Bronchial epithelial cell (primary cell): ENCODE measurements around the gene MCAM. TPM values are rescaled to one million over a fixed set of nuclear protein-coding genes. Genes with fewer than 3 reads are reported as not detected.

Experiments used
- DNase-seq: peaks from one replicate; pipeline ENCODE4 v3.0.0-alpha.2; 2010; ENCODE audit warnings: low read depth
- FAIRE-seq: peaks from 2 replicates; lab custom pipeline; 2011; peaks lifted over from hg19 to GRCh38; lab: Jason Lieb, UNC
- H3K27me3 ChIP-seq: 2 replicates; pipeline ENCODE4 v1.5.1; 2011; ENCODE audit warnings: low read length; ENCODE audit not compliant: control insufficient read depth, insufficient read depth
- H3K36me3 ChIP-seq: 2 replicates; pipeline ENCODE4 v1.5.1; 2011; ENCODE audit warnings: low read length; ENCODE audit not compliant: control insufficient read depth, insufficient read depth
- H3K4me3 ChIP-seq: 2 replicates; pipeline ENCODE4 v1.5.1; 2011; ENCODE audit warnings: mild to moderate bottlenecking, low read depth, low read length, control low read depth
- CTCF ChIP-seq: IDR thresholded peaks from 2 replicates; pipeline ENCODE4 v1.5.1; 2011; ENCODE audit warnings: mild to moderate bottlenecking, moderate library complexity, low read length, control low read depth, inconsistent platforms; ENCODE audit not compliant: insufficient read depth, severe bottlenecking
- total RNA-seq: library from RNA; depleted of rRNA; stranded (reverse); fragments of >200 nt; gene quantifications from 2 replicates; pipeline ENCODE4 v1.2.1, GENCODE V29; 2014

The MCAM gene
- total RNA-seq, 1 donor from 2014 or later = 36.3 TPM

DNA sequence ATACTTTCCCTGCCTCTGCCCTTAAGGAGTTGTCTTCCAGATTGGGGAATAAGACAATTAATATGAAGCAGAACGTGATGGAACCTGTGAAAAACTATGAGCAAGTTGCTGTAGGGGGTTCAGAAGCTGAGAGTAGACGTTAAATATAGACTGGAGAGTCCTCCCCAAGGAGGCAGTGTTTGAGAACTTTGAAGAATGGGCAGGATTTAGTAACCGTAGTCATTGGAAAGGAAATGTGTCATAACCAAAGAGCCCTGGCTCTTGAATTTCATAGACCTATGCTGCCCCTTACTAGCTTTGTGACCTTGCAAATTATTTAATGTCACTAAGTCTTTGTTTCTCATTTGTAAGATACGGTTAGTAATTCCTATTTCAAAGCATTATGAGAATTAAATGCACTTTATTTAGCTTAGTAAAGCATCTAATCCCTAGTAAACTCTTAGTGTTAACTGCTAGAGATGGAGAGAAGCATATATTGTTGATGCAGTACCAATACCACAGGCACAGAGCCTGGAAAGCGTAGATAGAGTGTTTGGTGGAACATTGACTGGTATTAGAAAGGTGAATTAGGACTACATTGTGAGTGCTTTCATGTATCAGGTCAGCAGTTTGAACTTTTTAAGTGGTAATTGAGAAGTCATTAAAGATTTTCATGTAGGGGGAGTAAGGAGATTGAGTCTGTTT lies 54.1 kb downstream of the MCAM start:
- H3K27me3 ChIP-seq = no peaks in the 10 kb centered on the region
- H3K4me3 ChIP-seq = no peak overlapping the region
- no peak for FAIRE-seq
- no peak for TF ChIP-seq CTCF
- H3K36me3 ChIP-seq = no peaks in the 10 kb centered on the region
- DNase-seq = peak; percentile 84

GRCh38 chr11:119258983-119259382 lies 57.9 kb downstream of the MCAM start:
- H3K4me3 ChIP-seq = no peak overlapping the region
- DNase-seq (no peak), FAIRE-seq (no peak)
- no peaks in the 10 kb centered on the region for H3K36me3 ChIP-seq
- H3K27me3 ChIP-seq = no peaks in the 10 kb centered on the region
- no peak for TF ChIP-seq CTCF

Other genes with a start within 250 kb of the MCAM start
- gene VPS11, start 249.3 kb downstream of the MCAM start, total RNA-seq = 24.5 and 27.0 TPM in 2 replicates
- gene HMBS, start 232.2 kb downstream of the MCAM start, total RNA-seq = 6.3 and 10.0 TPM in 2 replicates
- gene DPAGT1, start 215.3 kb downstream of the MCAM start, total RNA-seq = 9.5 and 12.1 TPM in 2 replicates
- 1.3 and 2.3 TPM in 2 replicates for gene C2CD2L, start 209.8 kb downstream of the MCAM start, total RNA-seq
- gene HINFP, start 195.6 kb downstream of the MCAM start, total RNA-seq = 12.4 TPM in 2 replicates
- under 0.01 and 0.13 TPM in 2 replicates for gene ABCG4, start 168.1 kb downstream of the MCAM start, total RNA-seq
- 13.7 and 44.8 TPM in 2 replicates for gene NLRX1, start 148.4 kb downstream of the MCAM start, total RNA-seq
- gene NHERF4, start 131.7 kb downstream of the MCAM start, total RNA-seq = 0.13 TPM in 1 of 2 replicates, not detected in the other
- gene CBL, start 110.8 kb downstream of the MCAM start, total RNA-seq = 5.5 and 6.4 TPM in 2 replicates
- 2.4 and 3.6 TPM in 2 replicates for gene RNF26, start 17.4 kb upstream of the MCAM start, total RNA-seq
- 0.90 and 1.3 TPM in 2 replicates for gene C1QTNF5, start 23.8 kb upstream of the MCAM start, total RNA-seq
- gene MFRP, start 29.6 kb upstream of the MCAM start, total RNA-seq = not detected in 2 replicates
- 0.26 and 1.2 TPM in 2 replicates for gene USP2, start 64.6 kb upstream of the MCAM start, total RNA-seq
- 0.13 and 2.1 TPM in 2 replicates for gene THY1, start 106.0 kb upstream of the MCAM start, total RNA-seq